GM12873 (cell line): ENCODE data around the gene STK17A.

Source experiments
- CTCF ChIP-seq: IDR thresholded peaks from 2 replicates; pipeline ENCODE4 v1.5.1; 2012; ENCODE audit warnings: low read depth, mild to moderate bottlenecking, moderate library complexity, low read length, control low read depth; ENCODE audit not compliant: insufficient read depth; ENCODE audit errors: missing control alignments

STK17A gene

DNA sequence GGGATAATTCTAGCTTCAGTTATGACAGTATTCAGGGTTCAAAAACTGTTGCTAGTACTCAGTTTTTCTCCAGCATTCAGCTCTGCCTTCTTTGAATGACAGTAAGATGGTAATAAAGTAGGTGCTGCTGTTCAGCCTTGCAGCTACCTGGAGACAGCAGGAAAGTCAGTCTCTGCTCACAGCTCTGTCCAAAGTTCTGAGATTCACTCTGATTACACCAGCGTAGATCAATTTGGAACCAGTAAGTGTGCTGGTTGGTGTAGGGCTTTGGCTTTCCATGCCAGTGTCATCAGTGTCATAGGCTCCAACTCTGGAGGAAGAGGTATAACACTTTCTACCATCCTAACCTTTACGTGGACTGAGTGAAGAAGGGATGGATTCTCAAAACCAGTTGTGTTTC is 26.2 kb downstream of the STK17A start:
- TF ChIP-seq CTCF, result no peak

DNA sequence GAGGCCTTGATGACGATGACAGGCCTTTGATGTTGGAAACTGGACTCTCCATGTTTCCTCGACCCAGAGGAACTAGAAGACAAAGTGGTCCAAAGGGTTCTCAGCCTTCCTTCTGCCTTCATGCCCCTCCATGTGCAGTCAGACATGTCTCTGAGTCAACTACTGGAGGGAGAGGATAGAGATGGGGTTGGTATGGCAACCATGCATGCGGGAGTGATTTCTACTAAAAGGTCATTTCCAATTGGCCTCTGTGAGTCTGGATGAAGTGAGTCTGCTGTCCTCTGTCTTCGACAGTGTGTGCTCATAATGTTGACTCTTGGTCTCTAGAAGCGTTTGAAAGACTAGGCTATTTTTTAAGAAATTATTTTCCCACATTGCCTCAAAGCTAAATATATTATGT is 29.2 kb downstream of the STK17A start:
- no peak for TF ChIP-seq CTCF

- no peak for TF ChIP-seq CTCF
Observed at GRCh38 chr7:43612599-43613589, 30.0 kb downstream of the STK17A start.

- no peak for TF ChIP-seq CTCF
Observed at GRCh38 chr7:43615558-43616145, 32.7 kb downstream of the STK17A start.

GRCh38 chr7:43616977-43617376 is 34.1 kb downstream of the STK17A start:
- no peak for TF ChIP-seq CTCF

- TF ChIP-seq CTCF, result no peak
Observed at GRCh38 chr7:43618073-43618472, 35.2 kb downstream of the STK17A start.

DNA sequence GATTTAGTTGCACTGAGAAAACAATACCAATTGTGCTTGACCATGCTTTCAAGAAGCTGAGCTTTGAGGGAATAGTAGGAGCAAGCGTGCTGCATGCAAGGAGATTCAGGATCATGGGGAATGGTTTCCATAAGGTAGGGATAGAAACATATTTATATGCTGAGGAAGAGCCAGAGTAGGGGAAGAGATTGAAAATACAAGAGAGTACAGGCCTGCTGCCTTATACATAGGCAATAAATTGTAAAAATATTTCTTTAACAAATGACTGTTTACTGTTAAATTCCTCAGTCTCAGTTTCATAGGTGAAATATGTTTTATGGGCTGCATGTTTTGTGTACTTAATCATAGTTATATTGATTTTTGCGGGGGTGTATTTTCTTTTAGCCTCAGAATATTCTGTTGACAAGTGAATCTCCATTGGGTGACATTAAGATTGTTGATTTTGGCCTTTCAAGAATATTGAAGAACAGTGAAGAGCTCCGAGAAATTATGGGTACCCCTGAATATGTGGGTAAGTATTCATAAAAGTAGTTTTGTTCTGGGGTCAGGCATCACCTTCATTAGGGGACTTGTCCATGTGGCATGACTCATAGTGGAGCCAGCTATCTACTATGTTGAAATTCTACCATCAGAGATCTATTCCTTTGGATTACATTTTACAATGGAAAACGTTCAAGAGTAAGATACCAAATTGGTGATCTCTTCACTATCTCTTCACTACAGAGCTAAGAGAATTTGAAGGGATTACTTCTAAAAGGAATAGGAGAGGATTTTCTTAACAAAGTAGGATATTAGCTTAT is 36.5 kb downstream of the STK17A start:
- no peak for TF ChIP-seq CTCF
